ENCODE measurements around the gene DNM3.

DNM3 gene

GRCh38 chr1:172040466-172040865 is 199.2 kb downstream of the DNM3 start (continued):
- TF ChIP-seq ZFP69B (tag by site-specific recombination; IDR thresholded peaks at IDR 0.05) (no peak), ZNF596 (tag by site-specific recombination; IDR thresholded peaks at IDR 0.05) (no peak), SP2 (tag by site-specific recombination; IDR thresholded peaks at IDR 0.05) (no peak), ZNF76 (tag by site-specific recombination; IDR thresholded peaks at IDR 0.05; ENCODE audit: borderline replicate concordance, low read depth) (no peak), ZNF211 (tag by site-specific recombination; IDR thresholded peaks at IDR 0.05; ENCODE audit: low read depth) (no peak), ZBTB26 (tag by site-specific recombination; optimal IDR thresholded peaks at IDR 0.05) (no peak)

- TF ChIP-seq HOXC10 (CRISPR knock-in tag; IDR thresholded peaks at IDR 0.05) (no peak), ZNF76 (tag by site-specific recombination; IDR thresholded peaks at IDR 0.05; ENCODE audit: borderline replicate concordance, low read depth) (no peak), ZNF292 (tag by site-specific recombination; IDR thresholded peaks at IDR 0.05; ENCODE audit: borderline replicate concordance, low read depth) (no peak), GLIS2 (tag by site-specific recombination; IDR thresholded peaks at IDR 0.05) (no peak), KLF16 (tag by site-specific recombination; IDR thresholded peaks at IDR 0.05) (no peak), ZNF530 (tag by site-specific recombination; IDR thresholded peaks at IDR 0.05; ENCODE audit: low read depth) (no peak), MZF1 (tag by site-specific recombination; IDR thresholded peaks at IDR 0.05; ENCODE audit: borderline replicate concordance) (no peak), ATF2 (tag by site-specific recombination; IDR thresholded peaks at IDR 0.05; ENCODE audit: low read depth) (no peak), HOXA7 (CRISPR knock-in tag; IDR thresholded peaks at IDR 0.05; ENCODE audit: borderline replicate concordance) (no peak), ZNF747 (tag by site-specific recombination; IDR thresholded peaks at IDR 0.05) (no peak), ZNF777 (tag by site-specific recombination; IDR thresholded peaks at IDR 0.05; ENCODE audit: borderline replicate concordance) (no peak), ZNF654 (tag by site-specific recombination; IDR thresholded peaks at IDR 0.05; ENCODE audit: low read depth) (no peak), ZXDB (tag by site-specific recombination; IDR thresholded peaks at IDR 0.05) (no peak), ZNF391 (tag by site-specific recombination; IDR thresholded peaks at IDR 0.05; ENCODE audit: borderline replicate concordance, low read depth) (no peak), ZNF280D (tag by site-specific recombination; IDR thresholded peaks at IDR 0.05) (no peak), ZNF133 (tag by site-specific recombination; IDR thresholded peaks at IDR 0.05) (no peak), ZNF830 (tag by site-specific recombination; IDR thresholded peaks at IDR 0.05; ENCODE audit: low read depth) (no peak)
- TF ChIP-seq, protein P1, sequence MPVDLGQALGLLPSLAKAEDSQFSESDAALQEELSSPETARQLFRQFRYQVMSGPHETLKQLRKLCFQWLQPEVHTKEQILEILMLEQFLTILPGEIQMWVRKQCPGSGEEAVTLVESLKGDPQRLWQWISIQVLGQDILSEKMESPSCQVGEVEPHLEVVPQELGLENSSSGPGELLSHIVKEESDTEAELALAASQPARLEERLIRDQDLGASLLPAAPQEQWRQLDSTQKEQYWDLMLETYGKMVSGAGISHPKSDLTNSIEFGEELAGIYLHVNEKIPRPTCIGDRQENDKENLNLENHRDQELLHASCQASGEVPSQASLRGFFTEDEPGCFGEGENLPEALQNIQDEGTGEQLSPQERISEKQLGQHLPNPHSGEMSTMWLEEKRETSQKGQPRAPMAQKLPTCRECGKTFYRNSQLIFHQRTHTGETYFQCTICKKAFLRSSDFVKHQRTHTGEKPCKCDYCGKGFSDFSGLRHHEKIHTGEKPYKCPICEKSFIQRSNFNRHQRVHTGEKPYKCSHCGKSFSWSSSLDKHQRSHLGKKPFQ (tag by site-specific recombination; IDR thresholded peaks at IDR 0.05), result no peak
- Histone ChIP-seq H3K27ac (ENCODE audit: extremely low read depth, low read depth, low read length) (no peak overlapping the region), H3K9me3 (ENCODE audit: control insufficient read depth, insufficient read depth, low read depth, low read length) (no peaks in the 10 kb centered on the region), H3K36me3 (ENCODE audit: control insufficient read depth in 2 of 2, insufficient read depth in 1 of 2, low read length in 2 of 2) (no peaks in the 10 kb centered on the region), H3K4me3 (ENCODE audit: low read depth, low read length) (no peak overlapping the region), H3K4me1 (ENCODE audit: control insufficient read depth, insufficient read depth, low read length) (no peaks in the 10 kb centered on the region)
- ChIA-PET CTCF (interaction anchor here (0.8 to 1.3 kb wide), 6 partner anchors 10 to 359 kb away, joined by 3 to 10 read pairs (median 3); no protein-coding TSS in a partner anchor), POLR2A (no interaction called here)
Observed at GRCh38 chr1:172041102-172041501, 199.8 kb downstream of the DNM3 start.
